T-cell (primary cell): Measurements from ENCODE around the gene TANGO2. TPM values are rescaled to one million over a fixed set of nuclear protein-coding genes. Genes with fewer than 3 reads are reported as not detected.

Experiments
- ATAC-seq, 4 experiments: fragments of 200-7000 bp in 3 of 4; fragments of 150-1000 bp in 1 of 4; cut with Tn5 transposase; replicated peaks in 1 of 4; 1 replicate in 3 of 4; 2 replicates in 1 of 4; pipeline ENCODE4 v1.10.0; 2021; ENCODE audit warnings: moderate library complexity in 3 of 4, mild to moderate bottlenecking in 2 of 4, moderate number of reproducible peaks in 1 of 4
- CTCF ChIA-PET, 2 donors: fragments of 300-600 bp; sonication (Branson Sonifier 250); formaldehyde crosslinking; loops; one replicate each; lab custom pipeline; 2022; ENCODE audit warnings: antibody characterized with exemption in 2 of 2; lab: Charles Lee
- POLR2A ChIA-PET, 2 donors: fragments of 300-600 bp; sonication (Branson Sonifier 250); formaldehyde crosslinking; loops; one replicate each; lab custom pipeline; 2022; ENCODE audit warnings: antibody characterized with exemption in 2 of 2; lab: Charles Lee
- DNase-seq, 35 experiments: peaks; one replicate each; pipeline versions ENCODE4 v3.0.0 to v3.0.0-alpha.2; 2013 to 2023
- H3K27ac ChIP-seq: one replicate; pipeline ENCODE4 v1.5.1; 2013; ENCODE audit warnings: low read length
- H3K27me3 ChIP-seq, 2 experiments: replicated peaks in 1 of 2; 1 replicate in 1 of 2; 2 replicates in 1 of 2; pipeline versions ENCODE4 v1.6.1 to v1.7.0; 2013; ENCODE audit warnings: low read length in 1 of 2, mixed read lengths in 1 of 2; ENCODE audit not compliant: control insufficient read depth in 2 of 2, insufficient read depth in 2 of 2; ENCODE audit errors: extremely low read depth in 1 of 2
- H3K36me3 ChIP-seq, 2 donors: 1 replicate in 1 of 2; 2 replicates in 1 of 2; pipeline versions ENCODE4 v1.6.1 to v1.7.0; 2013; ENCODE audit warnings: low read length in 1 of 2; ENCODE audit not compliant: control insufficient read depth in 2 of 2, insufficient read depth in 1 of 2; ENCODE audit errors: extremely low read depth in 1 of 2
- H3K4me1 ChIP-seq, 2 experiments: 1 replicate in 1 of 2; 2 replicates in 1 of 2; pipeline versions ENCODE4 v1.6.1 to v1.7.0; 2013; ENCODE audit warnings: low read length in 2 of 2, mixed read lengths in 1 of 2; ENCODE audit not compliant: insufficient read depth in 2 of 2, control insufficient read depth in 1 of 2; ENCODE audit errors: extremely low read depth in 1 of 2
- H3K4me3 ChIP-seq, 2 donors: 1 replicate in 1 of 2; 2 replicates in 1 of 2; pipeline versions ENCODE4 v1.5.1 to v1.7.0; 2013; ENCODE audit warnings: mild to moderate bottlenecking in 2 of 2, low read length in 1 of 2, moderate library complexity in 1 of 2; ENCODE audit not compliant: control insufficient read depth in 1 of 2; ENCODE audit errors: extremely low read depth in 1 of 2
- H3K9me3 ChIP-seq: 2 replicates; pipeline ENCODE4 v1.7.0; 2013
- H3K27ac Mint-ChIP-seq, 2 donors: one replicate each; pipeline ENCODE4 v1.8.0; 2020 to 2021; ENCODE audit warnings: mild to moderate bottlenecking in 2 of 2, mixed read lengths in 2 of 2
- H3K27me3 Mint-ChIP-seq, 2 donors: one replicate each; pipeline ENCODE4 v1.8.0; 2021 to 2022; ENCODE audit warnings: mixed read lengths in 2 of 2
- H3K36me3 Mint-ChIP-seq: one replicate; pipeline ENCODE4 v1.8.0; 2021; ENCODE audit warnings: mixed read lengths
- H3K4me1 Mint-ChIP-seq, 3 donors: one replicate each; pipeline ENCODE4 v1.8.0; 2020 to 2022; ENCODE audit warnings: mixed read lengths in 3 of 3, mild to moderate bottlenecking in 1 of 3
- H3K4me3 Mint-ChIP-seq, 3 donors: one replicate each; pipeline ENCODE4 v1.8.0; 2020 to 2022; ENCODE audit warnings: mild to moderate bottlenecking in 3 of 3, mixed read lengths in 3 of 3, moderate library complexity in 3 of 3
- H3K9me3 Mint-ChIP-seq, 3 donors: one replicate each; pipeline ENCODE4 v1.8.0; 2020 to 2022; ENCODE audit warnings: mixed read lengths in 3 of 3
- WGBS: methylation state at CpG from one replicate; pipeline ENCODE4 v1.1.5; 2013; ENCODE audit warnings: missing lambda C conversion rate; ENCODE audit not compliant: insufficient coverage; 5-methylcytosine and 5-hydroxymethylcytosine counted together
- total RNA-seq, 35 experiments: library from RNA in 6 of 35; stranded (reverse) in 6 of 35; fragments of 120-200 nt in 1 of 35; gene quantifications; one replicate each; pipeline versions ENCODE4 v1.2.1 to v1.2.4 and lab custom pipeline; 2013 to 2026

The TANGO2 gene
- total RNA-seq, 5 donors from 2014 or later (not counting 1 experiment from before 2014, with no cell fraction given), result 29.9 to 48.4 (median 43.7) TPM

DNA sequence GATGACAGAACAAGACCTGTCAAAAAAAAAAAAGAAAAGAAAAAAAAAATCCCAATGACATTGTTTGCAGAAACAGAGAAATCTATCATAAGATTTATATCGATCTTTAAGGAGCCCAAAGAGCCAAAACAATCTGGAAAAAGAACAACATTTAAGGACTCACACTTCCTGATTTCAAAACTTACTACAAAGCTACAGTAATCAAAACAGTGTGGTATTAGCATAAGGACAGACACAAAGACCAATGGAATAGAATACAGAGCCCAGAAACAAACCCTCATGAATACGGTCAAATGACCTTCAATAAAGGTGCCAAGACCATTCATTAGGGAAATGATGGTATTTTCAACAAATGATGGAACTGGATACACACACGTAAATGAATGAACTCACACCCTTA lies 16.4 kb upstream of the TANGO2 start:
- no peak overlapping the region for H3K4me3 Mint-ChIP-seq

DNA sequence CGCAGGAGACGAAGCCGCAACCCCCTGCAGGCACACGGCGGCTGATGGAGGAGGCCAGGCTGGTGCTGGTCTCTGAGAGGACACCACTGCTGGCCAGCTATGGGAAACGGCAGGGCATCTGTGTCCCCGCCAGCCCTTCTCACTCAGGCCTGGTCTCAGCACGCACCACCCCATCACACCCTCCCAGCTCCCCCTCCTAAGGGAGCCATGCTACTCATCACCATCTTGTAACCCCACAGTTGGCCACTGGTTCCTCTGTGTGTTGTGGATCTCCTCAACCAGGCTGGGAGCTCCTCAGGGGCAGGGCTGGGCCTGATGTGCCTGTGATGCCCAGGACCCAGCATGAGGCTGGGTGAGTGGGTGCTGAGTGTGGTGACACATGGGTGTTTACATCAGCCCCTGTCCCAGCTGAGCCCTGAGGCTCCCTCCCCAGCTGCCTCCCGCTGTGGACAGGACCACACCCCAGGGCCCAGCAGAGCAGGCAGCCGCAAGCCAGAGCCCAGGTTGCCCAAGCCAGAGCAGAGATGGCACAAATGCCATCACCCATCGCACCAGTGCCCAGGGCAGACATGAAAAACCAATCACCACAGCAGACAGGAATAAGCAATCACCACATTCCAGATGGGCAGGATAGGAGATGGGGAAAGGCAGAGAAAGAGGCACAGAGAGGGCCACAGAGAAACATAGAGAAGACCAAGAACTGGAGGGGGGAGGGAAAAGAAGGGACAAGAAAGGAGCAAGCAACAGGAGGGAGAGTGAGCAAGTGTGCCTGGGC lies 12.5 kb upstream of the TANGO2 start:
- Histone ChIP-seq H3K9me3 (no peaks in the 10 kb centered on the region), H3K4me3 (no peak overlapping the region), H3K27ac (no peak overlapping the region), H3K36me3 (no peaks in the 10 kb centered on the region), H3K4me1 (no peaks in the 10 kb centered on the region), H3K27me3 (peaks cover 0 to 9% of the 10 kb centered on the region in 2 experiments)
- Mint-ChIP-seq H3K9me3 (peaks cover 9 to 12% (median 10%) of the 10 kb centered on the region in 3 donors), H3K36me3 (no peaks in the 10 kb centered on the region), H3K4me1 (peaks cover 0 to 2% (median 0%) of the 10 kb centered on the region in 3 donors), H3K27me3 (peaks cover 0 to 2% of the 10 kb centered on the region in 2 donors), H3K4me3 (no peak overlapping the region), H3K27ac (no peak overlapping the region)
- CTCF ChIA-PET, result no interaction called here
- WGBS, result 94% methylated on average over 8 of the region's 11 CpGs
- POLR2A ChIA-PET, result no interaction called here
- DNase-seq (no peak), ATAC-seq (no peak)

More for the DNA sequence above, 16.4 kb upstream of the TANGO2 start:
- H3K36me3 ChIP-seq, result no peaks in the 10 kb centered on the region
- no peaks in the 10 kb centered on the region for H3K9me3 ChIP-seq
- no peak overlapping the region for H3K27ac Mint-ChIP-seq
- CTCF ChIA-PET, result no interaction called here
- peaks cover 0 to 6% of the 10 kb centered on the region in 2 experiments for H3K27me3 ChIP-seq
- WGBS, result no CpG with 5 or more reads among the region's 3 CpGs
- no peak overlapping the region for H3K27ac ChIP-seq
- H3K4me1 Mint-ChIP-seq, result no peaks in the 10 kb centered on the region
- DNase-seq (no peak), ATAC-seq (no peak)
- no peaks in the 10 kb centered on the region for H3K36me3 Mint-ChIP-seq
- H3K9me3 Mint-ChIP-seq, result peaks cover 11 to 19% (median 15%) of the 10 kb centered on the region in 3 donors
- no peaks in the 10 kb centered on the region for H3K4me1 ChIP-seq
- POLR2A ChIA-PET, result no interaction called here
- no peaks in the 10 kb centered on the region for H3K27me3 Mint-ChIP-seq
- no peak overlapping the region for H3K4me3 ChIP-seq

DNA sequence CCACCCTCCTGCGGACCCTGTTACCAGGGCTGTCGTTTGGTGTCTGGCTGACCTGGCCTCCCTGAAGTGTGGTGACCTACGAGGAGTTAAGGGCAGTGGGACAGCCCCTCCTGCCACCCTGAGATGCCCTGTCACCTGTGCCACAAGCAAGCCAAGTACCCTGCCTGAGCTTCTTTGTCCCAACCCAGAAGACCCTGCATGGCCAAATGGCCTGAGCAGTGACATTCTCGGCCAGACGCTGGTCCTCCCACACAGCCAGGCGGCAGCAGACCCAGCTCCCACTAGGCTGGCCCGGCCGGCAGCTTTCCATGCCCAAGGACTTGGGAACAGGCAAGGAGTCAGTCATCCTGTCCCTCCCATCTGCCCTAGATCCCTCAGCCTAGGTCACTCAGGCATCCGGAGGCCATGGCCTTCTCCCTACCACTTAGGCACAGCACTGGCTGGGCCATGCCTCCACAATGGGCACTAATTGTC lies 11.9 kb upstream of the TANGO2 start:
- Histone ChIP-seq H3K9me3 (no peaks in the 10 kb centered on the region), H3K36me3 (no peaks in the 10 kb centered on the region), H3K27me3 (peaks cover 0 to 11% of the 10 kb centered on the region in 2 experiments), H3K27ac (no peak overlapping the region), H3K4me3 (no peak overlapping the region), H3K4me1 (no peaks in the 10 kb centered on the region)
- Mint-ChIP-seq H3K27ac (no peak overlapping the region), H3K27me3 (peaks cover 0 to 2% of the 10 kb centered on the region in 2 donors), H3K9me3 (peaks cover 5 to 6% (median 6%) of the 10 kb centered on the region in 3 donors), H3K4me3 (no peak overlapping the region), H3K4me1 (peaks cover 0 to 2% (median 0%) of the 10 kb centered on the region in 3 donors), H3K36me3 (no peaks in the 10 kb centered on the region)
- ATAC-seq (no peak), DNase-seq (no peak)
- WGBS, result 95% methylated on average over 8 of the region's 9 CpGs
- ChIA-PET POLR2A (no interaction called here), CTCF (no interaction called here)

DNA sequence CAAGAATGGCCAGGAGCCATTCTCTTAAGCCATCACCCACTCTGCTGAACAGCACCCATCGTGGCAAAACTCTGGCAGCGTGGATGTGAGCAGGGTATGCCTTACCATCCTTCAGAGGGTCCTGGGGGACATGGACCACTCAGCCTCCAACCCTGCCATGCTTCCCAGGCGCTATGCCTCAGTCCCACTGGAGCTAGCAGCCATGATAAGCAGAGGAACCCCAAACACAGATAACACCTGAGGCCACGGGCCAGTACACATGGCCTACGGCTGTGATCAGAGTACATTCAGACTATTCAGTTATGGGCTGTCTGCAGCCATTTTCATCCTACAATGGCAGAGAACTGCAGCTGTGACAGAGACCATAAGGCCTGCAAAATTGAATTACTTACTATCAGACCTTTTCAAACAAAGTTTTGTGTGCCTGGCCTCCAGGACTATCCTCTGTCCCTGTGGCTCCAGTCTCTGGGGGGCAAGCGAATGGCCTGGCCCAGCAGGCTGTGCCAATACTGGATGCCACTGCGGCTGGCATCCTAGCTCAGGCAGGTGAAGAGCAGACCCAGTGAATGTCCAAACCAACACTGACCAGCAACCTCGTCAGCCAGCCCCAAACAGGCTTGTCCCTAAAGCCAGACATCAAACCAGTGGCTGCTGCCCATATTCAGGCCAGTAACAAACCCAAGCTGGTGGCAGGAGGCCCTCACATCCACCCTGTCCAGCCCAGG lies 11.2 kb upstream of the TANGO2 start:
- ATAC-seq, result no peak
- H3K27ac Mint-ChIP-seq, result no peak overlapping the region
- H3K4me3 Mint-ChIP-seq, result no peak overlapping the region
- ChIA-PET POLR2A (no interaction called here), CTCF (no interaction called here)
- DNase-seq, result no peak
- H3K36me3 Mint-ChIP-seq, result no peaks in the 10 kb centered on the region
- H3K4me1 Mint-ChIP-seq, result peaks cover 0 to 2% (median 0%) of the 10 kb centered on the region in 3 donors
- 92% methylated on average over 5 of the region's 8 CpGs for WGBS
- H3K9me3 Mint-ChIP-seq, result no peaks in the 10 kb centered on the region
- peaks cover 0 to 2% of the 10 kb centered on the region in 2 donors for H3K27me3 Mint-ChIP-seq
- no peaks in the 10 kb centered on the region for H3K9me3 ChIP-seq
- H3K27ac ChIP-seq, result no peak overlapping the region
- no peaks in the 10 kb centered on the region for H3K36me3 ChIP-seq
- no peaks in the 10 kb centered on the region for H3K4me1 ChIP-seq
- peaks cover 0 to 11% of the 10 kb centered on the region in 2 experiments for H3K27me3 ChIP-seq
- H3K4me3 ChIP-seq, result no peak overlapping the region

DNA sequence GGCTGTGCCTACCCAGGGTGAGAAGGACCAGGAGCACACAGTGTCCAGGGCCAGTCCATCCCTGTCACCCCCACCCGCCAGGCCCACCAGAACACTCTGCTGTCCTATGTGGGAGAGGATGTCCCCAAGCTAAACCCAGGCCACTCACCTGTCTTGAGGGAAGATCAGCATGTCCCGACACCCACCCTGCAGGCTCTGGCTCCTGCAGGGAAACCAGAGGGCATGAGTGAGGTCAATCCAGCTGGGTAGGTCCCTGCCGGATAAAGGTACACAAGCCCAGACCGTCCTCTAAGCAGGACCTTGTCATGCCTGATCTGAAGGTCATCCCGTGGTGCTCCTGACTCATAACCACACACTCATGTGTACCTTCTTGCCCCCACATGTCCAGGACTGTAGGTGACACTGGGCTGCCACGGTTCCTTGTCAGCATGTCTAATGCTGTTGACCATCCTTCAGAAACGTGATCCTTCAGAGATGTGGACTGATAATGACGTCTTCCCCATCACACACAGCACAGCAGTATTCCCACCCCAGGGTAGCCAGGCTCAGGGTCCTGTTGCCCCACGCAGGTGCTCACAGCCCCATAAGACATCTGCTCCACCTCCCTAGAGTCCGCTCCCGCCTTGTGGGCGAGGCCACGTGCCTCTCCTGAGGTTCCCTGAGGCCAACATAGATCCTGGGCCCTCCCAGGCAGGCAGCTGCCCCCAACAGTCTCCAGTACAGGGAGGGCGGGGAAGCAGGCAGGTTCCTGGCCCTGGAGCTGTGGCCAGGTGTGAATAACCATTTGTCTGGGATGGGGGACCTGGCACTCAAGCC lies 10.4 kb upstream of the TANGO2 start:
- Histone ChIP-seq H3K36me3 (no peaks in the 10 kb centered on the region), H3K27me3 (peaks cover 0 to 18% of the 10 kb centered on the region in 2 experiments), H3K4me1 (no peaks in the 10 kb centered on the region), H3K4me3 (no peak overlapping the region), H3K9me3 (no peaks in the 10 kb centered on the region), H3K27ac (no peak overlapping the region)
- DNase-seq, result no peak
- no peak overlapping the region for H3K4me3 Mint-ChIP-seq
- H3K27ac Mint-ChIP-seq, result no peak overlapping the region
- ChIA-PET POLR2A (no interaction called here), CTCF (interaction anchor here in 1 of 2 donors (0.7 kb wide), 1 partner anchor 7 kb away, joined by 5 read pairs; no protein-coding TSS in a partner anchor)
- 79% methylated on average over 9 of the region's 14 CpGs for WGBS
- no peaks in the 10 kb centered on the region for H3K36me3 Mint-ChIP-seq
- no peaks in the 10 kb centered on the region for H3K9me3 Mint-ChIP-seq
- peaks cover 0 to 2% of the 10 kb centered on the region in 2 donors for H3K27me3 Mint-ChIP-seq
- ATAC-seq, result no peak
- peaks cover 0 to 5% (median 0%) of the 10 kb centered on the region in 3 donors for H3K4me1 Mint-ChIP-seq
